NCI-H146 (cell line): ENCODE measurements around the gene ZBTB8B.
"Not testable (repeated sequence)": the region's sequence is repeated elsewhere in the genome, so short reads cannot be mapped to it uniquely, and the experiment has no call there.

Source experiments
- DNase-seq: peaks from one replicate; lab custom pipeline; 2025; lab: John Stamatoyannopoulos, UW

ZBTB8B gene

GRCh38 chr1:32470431-32470830 lies 5.6 kb downstream of the ZBTB8B start:
- DNase-seq, result no peak

- DNase-seq, result no peak
These were observed 6.3 kb downstream of the ZBTB8B start for GRCh38 chr1:32470991-32471694.

- no peak for DNase-seq
These were observed 7.0 kb downstream of the ZBTB8B start for GRCh38 chr1:32471695-32472362.

- not testable (repeated sequence) for DNase-seq
These were observed 8.1 kb downstream of the ZBTB8B start for GRCh38 chr1:32472966-32473365.

- peak; percentile 85 for DNase-seq
These were observed 10.1 kb downstream of the ZBTB8B start for GRCh38 chr1:32474954-32475353.

GRCh38 chr1:32480003-32480402 lies 15.1 kb downstream of the ZBTB8B start:
- no peak for DNase-seq

GRCh38 chr1:32480761-32481160 lies 15.9 kb downstream of the ZBTB8B start:
- no peak for DNase-seq

- not testable (repeated sequence) for DNase-seq
These were observed 16.9 kb downstream of the ZBTB8B start for GRCh38 chr1:32481788-32482187.

- no peak for DNase-seq
These were observed 20.8 kb downstream of the ZBTB8B start for GRCh38 chr1:32485554-32486255.

- peak; percentile 43 for DNase-seq
These were observed 21.7 kb downstream of the ZBTB8B start for GRCh38 chr1:32486463-32487113.

- DNase-seq, result no peak
These were observed 22.3 kb downstream of the ZBTB8B start for GRCh38 chr1:32487182-32487581.

GRCh38 chr1:32489774-32490454 lies 25.0 kb downstream of the ZBTB8B start:
- DNase-seq, result no peak

- DNase-seq, result no peak
These were observed 26.5 kb downstream of the ZBTB8B start for GRCh38 chr1:32491386-32491785.

- peak; percentile 49 for DNase-seq
These were observed 29.3 kb downstream of the ZBTB8B start for GRCh38 chr1:32494196-32494595.

GRCh38 chr1:32494711-32495337 lies 30.0 kb downstream of the ZBTB8B start:
- DNase-seq, result no peak

GRCh38 chr1:32496127-32496526 lies 31.3 kb downstream of the ZBTB8B start:
- DNase-seq, result no peak

- DNase-seq, result no peak
These were observed 33.9 kb downstream of the ZBTB8B start for GRCh38 chr1:32498751-32499150.

GRCh38 chr1:32500387-32501209 lies 35.7 kb downstream of the ZBTB8B start:
- peak; percentile 67 for DNase-seq

GRCh38 chr1:32501865-32502264 lies 37.0 kb downstream of the ZBTB8B start:
- no peak for DNase-seq

- DNase-seq, result no peak
These were observed 38.3 kb downstream of the ZBTB8B start for GRCh38 chr1:32503153-32503552.

GRCh38 chr1:32507021-32507420 lies 42.1 kb downstream of the ZBTB8B start:
- DNase-seq, result no peak
